ENCODE results near the gene KIRREL3.

Gene KIRREL3

GRCh38 chr11:126597041-126597440 is 403.5 kb downstream of the KIRREL3 start:
- Histone ChIP-seq H3K4me1 (ENCODE audit: insufficient read depth, low read length) (peaks cover 28% of the 10 kb centered on the region), H3K36me3 (ENCODE audit: insufficient read depth, low read length) (no peaks in the 10 kb centered on the region), H3K9ac (ENCODE audit: low read depth, low read length) (no peak overlapping the region), H3K9me3 (ENCODE audit: control insufficient read depth, insufficient read depth, low read length) (no peaks in the 10 kb centered on the region)

- H3K9me3 ChIP-seq (ENCODE audit: control insufficient read depth, insufficient read depth, low read length), result no peaks in the 10 kb centered on the region
- no peaks in the 10 kb centered on the region for H3K36me3 ChIP-seq (ENCODE audit: insufficient read depth, low read length)
- peaks cover 24% of the 10 kb centered on the region for H3K4me1 ChIP-seq (ENCODE audit: insufficient read depth, low read length)
- no peak overlapping the region for H3K9ac ChIP-seq (ENCODE audit: low read depth, low read length)
Measured at GRCh38 chr11:126596474-126596873, 404.1 kb downstream of the KIRREL3 start.

DNA sequence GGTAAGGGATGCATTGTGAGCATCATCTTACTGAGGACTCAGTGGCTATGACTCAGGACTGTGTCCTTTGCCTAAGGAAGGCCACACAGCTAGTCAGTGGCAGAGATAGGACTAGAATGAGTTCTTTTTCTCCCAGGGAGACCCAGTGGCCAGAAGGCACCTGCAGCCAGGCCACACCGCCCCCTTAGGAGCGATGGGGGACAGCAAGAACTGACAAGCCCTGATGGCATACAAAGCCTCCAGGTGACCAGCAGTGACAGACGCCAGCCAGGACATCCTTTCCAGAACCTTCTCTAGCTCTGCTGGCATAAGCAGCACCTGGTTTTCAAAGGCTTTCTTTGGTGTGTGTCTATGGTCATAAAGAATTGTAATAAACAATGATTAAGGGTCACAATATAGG is 405.0 kb downstream of the KIRREL3 start:
- no peaks in the 10 kb centered on the region for H3K36me3 ChIP-seq (ENCODE audit: insufficient read depth, low read length)

GRCh38 chr11:126594921-126595367 is 405.6 kb downstream of the KIRREL3 start:
- no peak overlapping the region for H3K9ac ChIP-seq (ENCODE audit: low read depth, low read length)
- no peaks in the 10 kb centered on the region for H3K36me3 ChIP-seq (ENCODE audit: insufficient read depth, low read length)
- H3K4me1 ChIP-seq (ENCODE audit: insufficient read depth, low read length), result peaks cover 13% of the 10 kb centered on the region
- no peaks in the 10 kb centered on the region for H3K9me3 ChIP-seq (ENCODE audit: control insufficient read depth, insufficient read depth, low read length)

More for the DNA sequence above, 405.0 kb downstream of the KIRREL3 start:
- Histone ChIP-seq H3K9ac (ENCODE audit: low read depth, low read length) (no peak overlapping the region), H3K4me1 (ENCODE audit: insufficient read depth, low read length) (peaks cover 15% of the 10 kb centered on the region), H3K9me3 (ENCODE audit: control insufficient read depth, insufficient read depth, low read length) (no peaks in the 10 kb centered on the region)

DNA sequence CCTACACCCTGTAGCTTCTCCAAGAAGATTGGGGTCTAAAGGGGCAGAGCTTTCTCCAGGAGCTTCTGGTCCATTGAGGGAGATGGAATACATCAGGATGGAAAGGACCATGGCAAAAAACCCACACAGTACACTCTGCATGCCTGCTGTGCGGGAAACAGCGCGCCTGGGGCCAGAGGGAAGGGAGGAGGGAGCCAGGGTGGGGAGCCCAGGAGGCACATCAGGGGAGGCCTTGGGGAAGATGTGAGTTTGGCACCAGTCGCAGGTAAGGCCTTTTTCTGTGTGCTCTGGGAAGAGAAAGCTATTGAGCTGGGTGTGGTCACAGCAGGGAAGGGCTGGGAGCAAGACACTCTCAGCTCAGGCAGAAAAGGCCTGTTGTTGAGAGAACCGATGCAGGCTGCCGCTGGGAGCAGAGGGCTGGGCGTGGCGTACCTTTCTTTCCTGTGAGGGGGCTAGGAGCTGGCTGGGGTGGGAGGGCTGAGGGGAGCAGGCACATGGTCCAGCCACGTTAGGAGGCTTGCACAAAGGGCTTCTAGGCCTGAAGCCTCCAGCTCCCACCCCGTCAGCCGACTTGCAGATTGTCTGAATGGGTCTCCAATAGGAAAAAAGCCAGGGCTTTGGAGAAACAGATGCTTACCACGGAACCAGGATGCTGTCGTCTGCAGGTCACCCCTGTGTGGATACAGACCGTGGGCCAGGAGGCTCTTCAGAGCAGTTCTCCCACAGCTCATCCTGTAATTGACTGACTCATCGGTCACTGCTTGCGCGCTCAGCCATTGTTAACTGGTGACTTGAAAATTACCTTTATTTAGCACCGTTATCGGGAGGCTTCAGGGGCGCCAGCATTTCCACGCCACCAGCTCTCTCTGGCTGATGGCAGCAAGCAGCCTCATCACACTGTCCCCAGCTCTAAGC is 407.8 kb downstream of the KIRREL3 start:
- H3K9ac ChIP-seq (ENCODE audit: low read depth, low read length), result no peak overlapping the region
- H3K36me3 ChIP-seq (ENCODE audit: insufficient read depth, low read length), result no peaks in the 10 kb centered on the region
- H3K4me1 ChIP-seq (ENCODE audit: insufficient read depth, low read length), result peaks cover 23% of the 10 kb centered on the region
- H3K9me3 ChIP-seq (ENCODE audit: control insufficient read depth, insufficient read depth, low read length), result no peaks in the 10 kb centered on the region

GRCh38 chr11:126591966-126592489 is 408.5 kb downstream of the KIRREL3 start:
- H3K9me3 ChIP-seq (ENCODE audit: control insufficient read depth, insufficient read depth, low read length), result no peaks in the 10 kb centered on the region
- peaks cover 28% of the 10 kb centered on the region for H3K4me1 ChIP-seq (ENCODE audit: insufficient read depth, low read length)
- H3K9ac ChIP-seq (ENCODE audit: low read depth, low read length), result no peak overlapping the region
- H3K36me3 ChIP-seq (ENCODE audit: insufficient read depth, low read length), result no peaks in the 10 kb centered on the region

DNA sequence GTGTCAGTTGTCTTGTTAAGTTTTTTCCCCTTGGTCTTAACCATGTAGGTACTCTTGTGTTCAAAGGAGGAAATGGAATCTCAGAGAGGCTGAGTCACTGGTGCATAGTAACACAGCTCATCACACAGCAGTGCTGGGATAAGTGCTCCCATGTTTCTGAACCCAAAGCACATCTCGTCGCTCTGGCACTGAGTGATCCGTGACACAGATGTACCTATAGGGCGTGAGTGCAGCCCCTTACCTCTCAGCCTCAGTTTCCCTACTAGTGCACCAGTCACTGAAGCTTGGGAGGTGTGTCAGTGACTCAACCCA is 411.1 kb downstream of the KIRREL3 start:
- Histone ChIP-seq H3K4me1 (ENCODE audit: insufficient read depth, low read length) (peaks cover 33% of the 10 kb centered on the region), H3K9ac (ENCODE audit: low read depth, low read length) (no peak overlapping the region), H3K9me3 (ENCODE audit: control insufficient read depth, insufficient read depth, low read length) (no peaks in the 10 kb centered on the region), H3K36me3 (ENCODE audit: insufficient read depth, low read length) (no peaks in the 10 kb centered on the region)

GRCh38 chr11:126588630-126589491 is 411.7 kb downstream of the KIRREL3 start:
- Histone ChIP-seq H3K36me3 (ENCODE audit: insufficient read depth, low read length) (no peaks in the 10 kb centered on the region), H3K9ac (ENCODE audit: low read depth, low read length) (no peak overlapping the region), H3K4me1 (ENCODE audit: insufficient read depth, low read length) (peaks cover 33% of the 10 kb centered on the region), H3K9me3 (ENCODE audit: control insufficient read depth, insufficient read depth, low read length) (no peaks in the 10 kb centered on the region)

- Histone ChIP-seq H3K36me3 (ENCODE audit: insufficient read depth, low read length) (no peaks in the 10 kb centered on the region), H3K9ac (ENCODE audit: low read depth, low read length) (no peak overlapping the region), H3K9me3 (ENCODE audit: control insufficient read depth, insufficient read depth, low read length) (no peaks in the 10 kb centered on the region), H3K4me1 (ENCODE audit: insufficient read depth, low read length) (peaks cover 27% of the 10 kb centered on the region)
Measured at GRCh38 chr11:126587541-126587940, 413.0 kb downstream of the KIRREL3 start.

DNA sequence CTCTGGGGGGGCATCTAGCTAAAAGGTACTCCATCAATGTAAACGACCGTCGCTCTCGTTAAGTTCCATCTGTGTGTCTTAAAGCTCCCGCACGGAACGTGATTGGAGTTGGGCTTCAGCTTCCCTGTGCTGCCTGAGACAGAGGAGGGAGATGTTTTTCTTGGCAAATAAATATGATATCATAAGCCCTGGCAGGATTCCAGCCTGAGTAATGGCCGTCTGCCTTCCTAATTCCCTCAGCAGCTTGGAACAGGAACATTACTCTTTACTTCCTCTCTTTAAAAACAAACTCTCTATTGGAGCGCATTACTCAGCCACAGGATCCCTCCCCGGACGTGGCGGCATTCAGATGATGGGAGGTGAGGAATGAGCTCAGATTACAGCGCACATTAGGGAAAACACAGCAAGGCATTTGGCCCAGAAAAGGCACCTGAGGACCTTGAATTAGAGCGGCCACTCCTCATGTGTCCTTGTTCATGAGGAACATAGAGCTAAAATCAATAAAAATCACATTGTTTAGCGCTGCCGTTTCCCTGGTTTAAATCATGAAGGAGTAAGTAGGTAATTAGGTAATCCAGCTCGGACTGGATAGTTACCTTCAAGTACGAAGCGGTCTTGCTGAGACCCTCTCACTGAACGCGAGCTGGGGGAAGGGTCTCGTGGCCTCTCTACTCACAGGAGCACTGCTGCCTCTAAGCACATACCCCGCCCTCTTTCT is 414.6 kb downstream of the KIRREL3 start:
- Histone ChIP-seq H3K9ac (ENCODE audit: low read depth, low read length) (peak overlapping the region; percentile 4; the same call in 1 of the 2 replicates), H3K9me3 (ENCODE audit: control insufficient read depth, insufficient read depth, low read length) (no peaks in the 10 kb centered on the region), H3K4me1 (ENCODE audit: insufficient read depth, low read length) (peaks cover 20% of the 10 kb centered on the region), H3K36me3 (ENCODE audit: insufficient read depth, low read length) (no peaks in the 10 kb centered on the region)

GRCh38 chr11:126585388-126585773 is 415.2 kb downstream of the KIRREL3 start:
- H3K9ac ChIP-seq (ENCODE audit: low read depth, low read length), result peak overlapping the region; percentile 4; the same call in 1 of the 2 replicates
- H3K36me3 ChIP-seq (ENCODE audit: insufficient read depth, low read length), result no peaks in the 10 kb centered on the region
- H3K4me1 ChIP-seq (ENCODE audit: insufficient read depth, low read length), result peaks cover 20% of the 10 kb centered on the region
- H3K9me3 ChIP-seq (ENCODE audit: control insufficient read depth, insufficient read depth, low read length), result no peaks in the 10 kb centered on the region

GRCh38 chr11:126583594-126584427 is 416.8 kb downstream of the KIRREL3 start:
- no peaks in the 10 kb centered on the region for H3K9me3 ChIP-seq (ENCODE audit: control insufficient read depth, insufficient read depth, low read length)
- no peaks in the 10 kb centered on the region for H3K36me3 ChIP-seq (ENCODE audit: insufficient read depth, low read length)
- H3K4me1 ChIP-seq (ENCODE audit: insufficient read depth, low read length), result peaks cover 18% of the 10 kb centered on the region
- H3K9ac ChIP-seq (ENCODE audit: low read depth, low read length), result no peak overlapping the region

DNA sequence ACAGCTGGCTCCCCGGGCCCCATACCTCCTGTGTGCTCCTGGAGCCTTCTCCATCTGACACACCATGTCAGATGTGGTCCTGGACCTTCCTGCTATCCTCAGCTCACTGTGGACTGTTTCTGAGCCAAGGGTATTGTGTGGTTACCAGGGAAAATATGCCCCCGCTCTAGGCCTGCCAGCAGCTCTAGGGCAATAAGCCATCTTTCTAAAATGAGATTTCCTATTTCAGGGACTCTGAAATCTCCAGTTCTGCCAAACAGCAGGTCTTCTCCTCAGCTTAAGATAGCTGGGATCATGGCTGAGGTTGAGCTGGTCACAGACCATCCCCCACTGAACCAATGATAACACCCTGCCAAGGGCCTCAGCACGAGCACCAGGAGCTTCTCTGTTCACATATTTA is 417.5 kb downstream of the KIRREL3 start:
- H3K9ac ChIP-seq (ENCODE audit: low read depth, low read length), result no peak overlapping the region
- no peaks in the 10 kb centered on the region for H3K9me3 ChIP-seq (ENCODE audit: control insufficient read depth, insufficient read depth, low read length)
- H3K36me3 ChIP-seq (ENCODE audit: insufficient read depth, low read length), result no peaks in the 10 kb centered on the region
- H3K4me1 ChIP-seq (ENCODE audit: insufficient read depth, low read length), result peaks cover 13% of the 10 kb centered on the region; the same call in 1 of the 2 replicates
